GM12873 (cell line): ENCODE data around the gene OGT.

Source experiments
- TF ChIP-seq, protein P1 (sequence below): IDR thresholded peaks from 2 replicates; pipeline ENCODE4 v1.5.1; 2012; ENCODE audit warnings: low read depth, mild to moderate bottlenecking, moderate library complexity, low read length, control low read depth; ENCODE audit not compliant: insufficient read depth; ENCODE audit errors: missing control alignments

The OGT gene

DNA sequence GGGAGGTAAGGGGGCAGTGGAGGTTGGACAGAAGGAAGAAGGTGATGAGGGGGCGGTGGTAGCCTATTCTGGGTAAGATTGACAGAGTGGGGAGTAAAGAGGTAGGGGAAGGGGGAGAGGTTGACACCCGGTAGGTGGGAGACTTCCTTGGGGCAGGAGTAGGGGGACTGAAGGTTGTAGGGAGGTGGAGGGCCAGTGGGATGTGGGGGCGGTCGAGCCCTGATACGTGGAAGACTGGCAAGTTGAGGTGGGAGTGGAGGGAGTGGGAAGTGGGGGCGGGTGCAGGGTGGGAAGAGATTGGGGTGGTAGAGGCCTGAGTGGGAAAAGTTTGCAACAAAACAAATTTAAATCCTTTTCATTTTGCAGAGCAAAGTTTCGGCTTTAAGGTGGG lies 47.1 kb downstream of the OGT start:
- TF ChIP-seq, protein P1, sequence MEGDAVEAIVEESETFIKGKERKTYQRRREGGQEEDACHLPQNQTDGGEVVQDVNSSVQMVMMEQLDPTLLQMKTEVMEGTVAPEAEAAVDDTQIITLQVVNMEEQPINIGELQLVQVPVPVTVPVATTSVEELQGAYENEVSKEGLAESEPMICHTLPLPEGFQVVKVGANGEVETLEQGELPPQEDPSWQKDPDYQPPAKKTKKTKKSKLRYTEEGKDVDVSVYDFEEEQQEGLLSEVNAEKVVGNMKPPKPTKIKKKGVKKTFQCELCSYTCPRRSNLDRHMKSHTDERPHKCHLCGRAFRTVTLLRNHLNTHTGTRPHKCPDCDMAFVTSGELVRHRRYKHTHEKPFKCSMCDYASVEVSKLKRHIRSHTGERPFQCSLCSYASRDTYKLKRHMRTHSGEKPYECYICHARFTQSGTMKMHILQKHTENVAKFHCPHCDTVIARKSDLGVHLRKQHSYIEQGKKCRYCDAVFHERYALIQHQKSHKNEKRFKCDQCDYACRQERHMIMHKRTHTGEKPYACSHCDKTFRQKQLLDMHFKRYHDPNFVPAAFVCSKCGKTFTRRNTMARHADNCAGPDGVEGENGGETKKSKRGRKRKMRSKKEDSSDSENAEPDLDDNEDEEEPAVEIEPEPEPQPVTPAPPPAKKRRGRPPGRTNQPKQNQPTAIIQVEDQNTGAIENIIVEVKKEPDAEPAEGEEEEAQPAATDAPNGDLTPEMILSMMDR, result no peak

DNA sequence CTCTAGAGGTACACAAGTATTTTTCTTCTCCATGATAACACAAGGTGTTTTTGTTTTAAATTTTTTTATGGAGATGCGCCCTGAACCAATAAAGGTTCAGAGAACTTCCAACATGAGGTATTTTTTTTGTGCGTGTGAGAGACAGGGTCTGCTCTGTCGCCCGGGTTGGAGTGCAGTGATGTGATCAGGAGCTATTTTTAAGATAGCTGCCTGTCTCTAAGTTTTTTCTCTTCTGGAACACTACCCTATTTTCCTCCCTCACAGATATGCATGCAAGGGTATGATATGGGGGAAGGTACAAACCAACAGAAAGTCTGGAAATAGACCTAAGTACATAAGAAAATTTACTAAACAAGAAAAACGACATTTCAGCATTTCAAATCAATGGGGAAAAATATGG lies 48.3 kb downstream of the OGT start:
- TF ChIP-seq, protein P1, result no peak

DNA sequence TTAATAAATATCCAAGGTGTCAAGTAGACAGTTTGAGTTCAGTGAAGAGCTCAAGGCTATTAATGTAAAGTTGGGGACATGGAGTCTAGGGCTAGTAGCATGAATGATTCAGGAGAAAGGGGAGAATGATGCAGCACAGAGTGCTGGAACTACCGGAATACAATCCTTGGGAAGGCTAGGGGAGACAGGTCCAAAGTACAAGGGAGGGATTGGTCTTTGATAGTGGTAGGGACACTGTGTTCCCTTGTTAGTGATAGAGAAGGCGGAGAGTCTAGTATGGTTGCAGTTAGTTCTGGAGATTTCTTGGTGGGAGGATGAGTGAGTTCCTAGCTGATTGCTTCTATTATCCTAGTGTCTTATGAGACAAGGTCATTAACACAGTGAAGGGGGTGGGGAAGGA lies 54.0 kb downstream of the OGT start:
- TF ChIP-seq, protein P1, result no peak

DNA sequence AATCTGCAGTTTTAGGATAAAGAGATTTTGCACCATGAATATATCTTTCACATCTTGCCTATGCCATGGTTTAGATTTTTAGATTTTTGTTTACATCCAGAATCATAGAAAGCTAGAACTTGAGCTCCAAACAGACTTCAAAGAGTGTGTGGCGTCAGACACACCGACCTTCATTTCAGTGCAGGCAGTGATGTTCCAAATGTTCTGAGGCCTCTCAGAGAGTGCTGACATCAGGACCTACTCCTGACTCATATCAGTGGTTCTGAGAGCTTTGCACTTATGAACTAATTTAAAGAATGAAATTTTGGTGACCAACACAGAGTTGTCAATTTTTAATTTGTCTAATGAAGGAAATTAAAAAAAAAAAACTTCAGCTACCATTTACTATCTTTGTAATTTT lies 67.1 kb downstream of the OGT start:
- TF ChIP-seq, protein P1, result no peak

DNA sequence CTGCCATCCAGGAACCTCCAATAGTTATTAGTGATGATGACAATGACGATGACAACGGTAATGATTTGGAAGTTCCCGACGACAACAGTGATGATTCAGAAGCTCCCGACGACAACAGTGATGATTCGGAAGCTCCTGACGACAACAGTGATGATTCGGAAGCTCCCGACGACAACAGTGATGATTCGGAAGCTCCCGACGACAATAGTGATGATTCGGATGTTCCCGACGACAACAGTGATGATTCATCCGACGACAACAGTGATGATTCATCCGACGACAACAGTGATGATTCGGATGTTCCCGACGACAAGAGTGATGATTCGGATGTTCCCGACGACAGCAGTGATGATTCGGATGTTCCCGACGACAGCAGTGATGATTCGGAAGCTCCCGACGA lies 70.7 kb downstream of the OGT start:
- TF ChIP-seq, protein P1, result no peak

DNA sequence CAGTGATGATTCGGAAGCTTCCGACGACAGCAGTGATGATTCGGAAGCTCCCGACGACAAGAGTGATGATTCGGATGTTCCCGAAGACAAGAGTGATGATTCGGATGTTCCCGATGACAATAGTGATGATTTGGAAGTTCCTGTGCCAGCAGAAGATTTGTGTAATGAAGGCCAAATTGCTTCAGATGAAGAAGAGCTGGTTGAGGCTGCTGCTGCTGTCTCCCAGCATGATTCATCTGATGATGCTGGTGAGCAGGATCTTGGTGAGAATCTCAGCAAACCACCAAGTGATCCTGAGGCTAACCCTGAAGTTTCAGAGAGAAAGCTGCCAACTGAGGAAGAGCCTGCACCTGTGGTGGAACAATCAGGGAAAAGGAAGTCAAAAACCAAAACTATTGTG lies 71.2 kb downstream of the OGT start:
- TF ChIP-seq, protein P1, result no peak

DNA sequence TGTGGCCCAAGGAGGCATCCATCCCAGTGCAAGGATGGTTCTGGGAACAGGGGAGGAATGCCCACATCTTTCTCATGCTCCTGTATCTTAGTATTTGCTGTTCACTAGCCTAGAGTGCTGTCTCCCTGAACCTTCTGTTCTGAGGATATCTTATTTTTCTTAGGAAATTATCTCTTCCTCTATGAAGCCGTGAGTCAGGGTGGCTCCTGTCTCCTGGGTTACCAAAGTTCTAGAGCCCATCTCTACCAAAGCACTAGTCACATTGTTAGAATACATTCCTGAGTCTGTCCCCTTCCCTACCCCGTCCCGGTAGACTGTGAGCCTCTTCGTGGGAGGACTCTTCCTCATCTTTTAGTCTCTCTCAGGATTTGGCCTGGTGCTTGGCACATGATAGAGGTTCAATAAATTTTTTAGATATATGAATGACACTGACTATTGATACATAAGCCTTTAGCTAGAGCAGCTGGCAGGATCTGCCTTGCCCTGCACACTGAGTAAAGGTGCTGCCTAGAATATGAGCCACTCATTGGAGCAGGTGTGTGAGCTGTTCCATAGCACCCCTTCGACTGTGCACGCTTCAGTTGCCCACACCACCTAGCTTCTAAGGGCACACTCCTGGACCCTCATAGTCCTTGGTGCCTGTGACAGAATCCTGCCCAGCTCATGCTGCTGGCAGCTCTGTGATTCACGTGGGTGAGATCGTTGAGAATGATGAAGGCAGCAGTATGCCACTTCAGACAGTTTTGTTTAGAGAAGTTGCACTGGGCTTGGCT lies 72.1 kb downstream of the OGT start:
- TF ChIP-seq, protein P1, result no peak
